ENCODE results near the gene UQCC5. TPM values are rescaled to one million over a fixed set of nuclear protein-coding genes. Genes with fewer than 3 reads are reported as not detected.

Gene UQCC5
- total RNA-seq, 6 donors from 2014 or later: 2.0 to 43.0 (median 3.0) TPM

DNA sequence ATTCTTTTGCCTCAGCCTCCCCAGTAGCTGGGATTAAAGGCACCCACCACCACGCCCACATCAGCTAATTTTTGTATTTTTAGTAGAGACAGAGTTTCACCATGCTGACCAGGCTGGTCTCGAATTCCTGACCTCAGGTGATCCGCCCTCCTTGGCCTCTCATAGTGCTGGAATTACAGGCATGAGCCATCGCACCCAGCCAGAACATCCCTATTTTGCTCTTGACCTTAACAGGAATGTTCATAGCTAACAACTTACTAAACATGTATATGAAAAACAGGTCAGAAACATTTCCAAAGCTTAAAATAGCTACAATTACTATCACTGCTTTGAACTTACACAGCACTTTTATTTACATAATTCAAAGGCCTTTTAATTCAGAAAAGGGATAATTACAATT, 33.7 kb downstream of the UQCC5 start:
- ATAC-seq (ENCODE audit: low FRiP score in 2 of 2): no peak

DNA sequence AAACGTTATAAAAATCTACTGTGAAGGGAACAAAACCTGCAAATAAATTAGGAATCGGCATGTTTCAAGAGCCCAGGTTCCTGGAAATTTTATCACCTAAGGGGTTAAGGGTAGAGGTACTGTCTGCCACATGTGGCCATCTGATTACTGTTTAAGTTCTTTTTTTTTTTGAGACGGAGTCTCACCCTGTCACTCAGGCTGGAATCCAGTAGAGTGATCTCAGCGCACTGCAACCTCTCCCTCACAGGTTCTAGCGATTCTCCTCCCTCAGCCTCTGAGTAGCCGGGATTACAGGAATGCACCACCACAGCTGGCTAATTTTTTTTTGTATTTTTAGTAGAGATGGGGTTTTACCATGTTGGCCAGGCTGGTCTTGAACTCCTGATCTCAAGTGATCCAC, 35.8 kb downstream of the UQCC5 start:
- DNase-seq (no peak), ATAC-seq (ENCODE audit: low FRiP score in 2 of 2) (no peak)
- H3K4me1 ChIP-seq: no peaks in the 10 kb centered on the region
- H3K27me3 ChIP-seq: no peaks in the 10 kb centered on the region
- H3K27ac ChIP-seq: no peak overlapping the region
- no peak overlapping the region for H3K4me3 ChIP-seq
- no peaks in the 10 kb centered on the region for H3K9me3 ChIP-seq
- WGBS, 2 donors: 83 to 84% methylated on average over 6 of the region's 6 CpGs
- TF ChIP-seq EP300 (IDR thresholded peaks at IDR 0.05): no peak
- no peak for TF ChIP-seq POLR2AphosphoS5 (IDR thresholded peaks at IDR 0.05)
- TF ChIP-seq, protein P1, sequence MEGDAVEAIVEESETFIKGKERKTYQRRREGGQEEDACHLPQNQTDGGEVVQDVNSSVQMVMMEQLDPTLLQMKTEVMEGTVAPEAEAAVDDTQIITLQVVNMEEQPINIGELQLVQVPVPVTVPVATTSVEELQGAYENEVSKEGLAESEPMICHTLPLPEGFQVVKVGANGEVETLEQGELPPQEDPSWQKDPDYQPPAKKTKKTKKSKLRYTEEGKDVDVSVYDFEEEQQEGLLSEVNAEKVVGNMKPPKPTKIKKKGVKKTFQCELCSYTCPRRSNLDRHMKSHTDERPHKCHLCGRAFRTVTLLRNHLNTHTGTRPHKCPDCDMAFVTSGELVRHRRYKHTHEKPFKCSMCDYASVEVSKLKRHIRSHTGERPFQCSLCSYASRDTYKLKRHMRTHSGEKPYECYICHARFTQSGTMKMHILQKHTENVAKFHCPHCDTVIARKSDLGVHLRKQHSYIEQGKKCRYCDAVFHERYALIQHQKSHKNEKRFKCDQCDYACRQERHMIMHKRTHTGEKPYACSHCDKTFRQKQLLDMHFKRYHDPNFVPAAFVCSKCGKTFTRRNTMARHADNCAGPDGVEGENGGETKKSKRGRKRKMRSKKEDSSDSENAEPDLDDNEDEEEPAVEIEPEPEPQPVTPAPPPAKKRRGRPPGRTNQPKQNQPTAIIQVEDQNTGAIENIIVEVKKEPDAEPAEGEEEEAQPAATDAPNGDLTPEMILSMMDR (IDR thresholded peaks at IDR 0.05): no peak
- H3K36me3 ChIP-seq: peaks cover 2 to 71% (median 18%) of the 10 kb centered on the region in 4 donors

More for the DNA sequence above, 33.7 kb downstream of the UQCC5 start:
- no peaks in the 10 kb centered on the region for H3K27me3 ChIP-seq
- WGBS, 2 donors: 83 to 84% methylated on average over 4 of the region's 4 CpGs
- no peaks in the 10 kb centered on the region for H3K4me1 ChIP-seq
- DNase-seq: no peak
- H3K27ac ChIP-seq: no peak overlapping the region
- peaks cover 2 to 67% (median 14%) of the 10 kb centered on the region in 4 donors for H3K36me3 ChIP-seq
- no peak overlapping the region for H3K4me3 ChIP-seq
- TF ChIP-seq EP300 (IDR thresholded peaks at IDR 0.05) (no peak), POLR2AphosphoS5 (IDR thresholded peaks at IDR 0.05) (no peak), POLR2A (IDR thresholded peaks at IDR 0.05) (no peak)
- TF ChIP-seq, protein P1 (IDR thresholded peaks at IDR 0.05): no peak
- H3K9me3 ChIP-seq: no peaks in the 10 kb centered on the region

DNA sequence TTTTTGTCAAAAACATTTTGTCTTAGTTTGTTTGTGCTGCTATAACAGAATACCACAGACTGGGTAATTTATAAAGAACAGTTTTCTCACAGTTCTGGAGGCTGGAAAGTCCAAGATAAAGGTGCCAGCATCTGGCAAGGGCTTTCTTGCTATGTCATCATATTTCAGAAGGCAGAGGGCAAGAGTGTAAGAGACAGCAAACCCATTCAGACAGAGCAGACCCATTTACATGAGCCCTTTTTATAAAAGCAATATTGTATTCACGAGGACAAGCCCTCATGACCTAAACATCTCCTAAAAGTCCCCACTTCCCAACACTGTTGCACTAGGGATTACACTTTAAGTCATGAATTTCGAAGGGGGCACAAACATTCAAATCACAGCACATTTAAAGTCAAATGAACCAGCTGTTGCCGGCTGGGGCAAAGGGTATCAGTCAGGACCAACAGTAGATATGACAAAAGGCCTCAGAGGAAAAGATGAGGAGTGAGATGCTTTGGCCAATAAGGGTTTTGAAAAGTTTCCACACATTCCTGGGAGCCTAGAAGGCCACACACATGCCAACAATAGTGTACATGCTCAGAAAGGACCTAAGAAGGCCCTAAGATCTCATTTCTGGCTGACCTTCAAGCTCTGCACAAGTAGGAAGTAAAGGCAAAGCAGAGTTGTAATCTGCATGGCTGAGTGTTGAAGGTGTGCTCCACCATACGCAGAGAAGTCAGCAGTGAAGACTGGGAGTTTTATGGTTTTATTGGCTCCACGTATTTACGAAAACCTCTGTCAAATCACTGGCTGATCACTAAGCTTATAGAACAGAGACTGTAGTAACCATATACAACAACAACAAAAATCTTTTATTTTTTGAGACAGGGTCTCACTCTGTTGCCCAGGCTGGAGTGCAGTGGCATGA, 37.9 kb downstream of the UQCC5 start:
- ATAC-seq (ENCODE audit: low FRiP score in 2 of 2) (no peak), DNase-seq (no peak)
- Histone ChIP-seq H3K9me3 (no peaks in the 10 kb centered on the region), H3K4me1 (no peaks in the 10 kb centered on the region), H3K27me3 (no peaks in the 10 kb centered on the region), H3K36me3 (peaks cover 5 to 81% (median 34%) of the 10 kb centered on the region in 4 donors), H3K27ac (peak overlapping the region in 1 of 4 donors; percentile 27), H3K4me3 (no peak overlapping the region)
- TF ChIP-seq, protein P1 (IDR thresholded peaks at IDR 0.05): no peak
- TF ChIP-seq EP300 (IDR thresholded peaks at IDR 0.05) (no peak), POLR2A (IDR thresholded peaks at IDR 0.05) (no peak), POLR2AphosphoS5 (IDR thresholded peaks at IDR 0.05) (no peak)
- WGBS, 2 donors: 90 to 92% methylated on average over 6 of the region's 6 CpGs

Small RNA genes within 50 kb of the gene (small RNA-seq; reads per million reads assigned to genes)
- 0 reads per million in 4 donors for gene RNU6-856P
- gene RNU6ATAC16P: 0 reads per million in 4 donors

Other genes with a start within 250 kb of the UQCC5 start
- 10 to 100 TPM in 5 of 6 donors, 1 to 10 TPM in 1; 5.5 to 21.0 (median 15.8) TPM for gene GLYCTK, start 248.8 kb upstream of the UQCC5 start, total RNA-seq
- gene DNAH1, start 220.3 kb upstream of the UQCC5 start, total RNA-seq: 10 to 100 TPM; 10.8 to 67.1 (median 22.4) TPM
- gene BAP1, start 126.6 kb upstream of the UQCC5 start, total RNA-seq: 10 to 100 TPM; 58.0 to 90.1 (median 75.1) TPM
- 10 to 100 TPM in 3 of 6 donors, 1 to 10 TPM in 3; 5.6 to 14.8 (median 10.0) TPM for gene PHF7, start 125.9 kb upstream of the UQCC5 start, total RNA-seq
- 10 to 100 TPM in 5 of 6 donors, 1 to 10 TPM in 1; 5.1 to 69.0 (median 20.7) TPM for gene SEMA3G, start 91.5 kb upstream of the UQCC5 start, total RNA-seq
- gene TNNC1, start 82.6 kb upstream of the UQCC5 start, total RNA-seq: 100 to 1,000 TPM in 4 of 6 donors, 10 to 100 TPM in 2; 28.3 to 196 (median 122) TPM
- gene NISCH, start 81.0 kb upstream of the UQCC5 start, total RNA-seq: 100 to 1,000 TPM in 2 of 6 donors, 10 to 100 TPM in 4; 60.7 to 288 (median 83.0) TPM
- gene STAB1, start 41.3 kb upstream of the UQCC5 start, total RNA-seq: 100 to 1,000 TPM in 4 of 6 donors, 10 to 100 TPM in 2; 42.9 to 259 (median 125) TPM
- gene NT5DC2, start 2.7 kb upstream of the UQCC5 start, total RNA-seq: 100 to 1,000 TPM in 1 of 6 donors, 10 to 100 TPM in 5; 27.3 to 113 (median 46.2) TPM
- 100 to 1,000 TPM in 1 of 6 donors, 10 to 100 TPM in 5; 60.9 to 151 (median 81.6) TPM for gene PBRM1, start 149.3 kb downstream of the UQCC5 start, total RNA-seq
- 10 to 100 TPM; 12.0 to 93.3 (median 44.1) TPM for gene GNL3, start 149.4 kb downstream of the UQCC5 start, total RNA-seq
- 10 to 100 TPM; 29.3 to 70.2 (median 38.6) TPM for gene GLT8D1, start 169.2 kb downstream of the UQCC5 start, total RNA-seq
- gene SPCS1, start 169.5 kb downstream of the UQCC5 start, total RNA-seq: 10 to 100 TPM; 13.6 to 92.4 (median 77.6) TPM
- 10 to 100 TPM; 17.8 to 28.6 (median 24.2) TPM for gene NEK4, start 234.3 kb downstream of the UQCC5 start, total RNA-seq
- under 1 TPM in 2 of 6 donors, not detected in 4; 0.40 to 0.54 TPM for gene ITIH1, start 241.0 kb downstream of the UQCC5 start, total RNA-seq

Measured in upper lobe of left lung (tissue), 6 donors.